ENCODE results near the gene SMIM26.

SMIM26 gene

DNA sequence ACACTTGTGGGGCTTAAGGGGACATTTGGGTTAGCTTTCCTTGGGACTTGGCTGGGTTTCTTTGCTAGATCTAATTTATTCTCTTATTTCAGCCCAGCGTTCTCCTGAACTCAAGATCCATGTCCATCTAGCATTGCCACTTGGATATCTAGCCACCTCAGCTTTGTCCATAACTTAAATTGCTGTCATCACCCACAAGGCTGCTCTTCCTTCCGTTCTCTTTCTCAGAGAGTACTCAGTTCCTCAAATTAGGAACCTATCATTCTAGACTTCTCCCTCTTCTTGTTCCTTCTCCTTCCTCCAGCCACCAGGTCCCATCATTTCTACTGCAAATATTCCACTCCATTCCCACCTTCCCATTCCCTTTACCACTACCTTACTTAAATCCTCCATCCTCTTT lies 4.3 kb downstream of the SMIM26 start:
- Histone ChIP-seq H3F3A (ENCODE audit: low read depth) (no peaks in the 10 kb centered on the region), H3K4me1 (ENCODE audit: insufficient read depth, low read length, poor library complexity, severe bottlenecking) (peaks cover 11% of the 10 kb centered on the region), H3K4me3 (ENCODE audit: low read length, poor library complexity, severe bottlenecking) (no peak overlapping the region), H4K20me1 (ENCODE audit: insufficient read depth, low read length, poor library complexity, severe bottlenecking) (no peaks in the 10 kb centered on the region), H3K4me2 (ENCODE audit: low read depth, low read length, poor library complexity, severe bottlenecking) (no peak overlapping the region), H3K79me2 (ENCODE audit: insufficient read depth, low read length) (peaks cover 24% of the 10 kb centered on the region), H3K27me3 (ENCODE audit: insufficient read depth, low read length, poor library complexity, severe bottlenecking) (no peaks in the 10 kb centered on the region), H3K9me2 (replicated peaks; ENCODE audit: low read depth, low read length) (no peaks in the 10 kb centered on the region), H3K9ac (ENCODE audit: low read depth, low read length, poor library complexity, severe bottlenecking) (no peak overlapping the region), H3K9me3 (ENCODE audit: insufficient read depth, low read depth, low read length) (no peaks in the 10 kb centered on the region), H2AFZ (ENCODE audit: low read length) (no peak overlapping the region), H3K36me3 (ENCODE audit: insufficient read depth, low read length) (0 out of 2 replicates have a peak, but pooled peaks cover 3% of the 10 kb centered on the region)
- TF ChIP-seq, protein P1, sequence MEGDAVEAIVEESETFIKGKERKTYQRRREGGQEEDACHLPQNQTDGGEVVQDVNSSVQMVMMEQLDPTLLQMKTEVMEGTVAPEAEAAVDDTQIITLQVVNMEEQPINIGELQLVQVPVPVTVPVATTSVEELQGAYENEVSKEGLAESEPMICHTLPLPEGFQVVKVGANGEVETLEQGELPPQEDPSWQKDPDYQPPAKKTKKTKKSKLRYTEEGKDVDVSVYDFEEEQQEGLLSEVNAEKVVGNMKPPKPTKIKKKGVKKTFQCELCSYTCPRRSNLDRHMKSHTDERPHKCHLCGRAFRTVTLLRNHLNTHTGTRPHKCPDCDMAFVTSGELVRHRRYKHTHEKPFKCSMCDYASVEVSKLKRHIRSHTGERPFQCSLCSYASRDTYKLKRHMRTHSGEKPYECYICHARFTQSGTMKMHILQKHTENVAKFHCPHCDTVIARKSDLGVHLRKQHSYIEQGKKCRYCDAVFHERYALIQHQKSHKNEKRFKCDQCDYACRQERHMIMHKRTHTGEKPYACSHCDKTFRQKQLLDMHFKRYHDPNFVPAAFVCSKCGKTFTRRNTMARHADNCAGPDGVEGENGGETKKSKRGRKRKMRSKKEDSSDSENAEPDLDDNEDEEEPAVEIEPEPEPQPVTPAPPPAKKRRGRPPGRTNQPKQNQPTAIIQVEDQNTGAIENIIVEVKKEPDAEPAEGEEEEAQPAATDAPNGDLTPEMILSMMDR (conservative IDR thresholded peaks at IDR 0.05; ENCODE audit: low read length) = no peak
- no peak for TF ChIP-seq EZH2phosphoT487 (IDR thresholded peaks at IDR 0.05; ENCODE audit: borderline replicate concordance)

DNA sequence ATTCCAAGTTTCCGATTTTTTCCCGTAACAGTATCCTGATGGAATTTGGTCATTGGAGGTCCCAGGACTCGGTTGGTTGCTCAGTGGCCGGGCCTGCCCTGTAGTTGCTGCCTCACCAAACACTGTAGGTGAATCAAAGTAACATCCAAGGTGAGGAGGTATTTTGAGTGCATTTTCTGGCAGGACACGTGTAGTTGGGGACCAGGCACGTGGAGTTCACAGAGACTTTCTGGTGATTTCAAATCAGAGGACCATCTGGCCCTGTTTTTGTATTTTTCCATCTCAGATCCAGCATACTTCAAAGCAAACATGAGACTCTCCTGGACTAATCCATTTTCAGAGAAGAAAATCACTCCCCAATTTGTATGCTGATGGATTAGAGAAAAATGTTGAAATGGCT lies 10.7 kb downstream of the SMIM26 start:
- no peak for TF ChIP-seq EZH2phosphoT487 (IDR thresholded peaks at IDR 0.05; ENCODE audit: borderline replicate concordance)
- TF ChIP-seq, protein P1 (conservative IDR thresholded peaks at IDR 0.05; ENCODE audit: low read length) = no peak
- Histone ChIP-seq H3K4me2 (ENCODE audit: low read depth, low read length, poor library complexity, severe bottlenecking) (no peak overlapping the region), H3K36me3 (ENCODE audit: insufficient read depth, low read length) (no peaks in the 10 kb centered on the region), H3K4me1 (ENCODE audit: insufficient read depth, low read length, poor library complexity, severe bottlenecking) (no peaks in the 10 kb centered on the region), H3K79me2 (ENCODE audit: insufficient read depth, low read length) (no peaks in the 10 kb centered on the region), H3K4me3 (ENCODE audit: low read length, poor library complexity, severe bottlenecking) (no peak overlapping the region), H4K20me1 (ENCODE audit: insufficient read depth, low read length, poor library complexity, severe bottlenecking) (no peaks in the 10 kb centered on the region), H3K9me2 (replicated peaks; ENCODE audit: low read depth, low read length) (no peaks in the 10 kb centered on the region), H3F3A (ENCODE audit: low read depth) (no peaks in the 10 kb centered on the region), H2AFZ (ENCODE audit: low read length) (no peak overlapping the region), H3K9ac (ENCODE audit: low read depth, low read length, poor library complexity, severe bottlenecking) (no peak overlapping the region), H3K9me3 (ENCODE audit: insufficient read depth, low read depth, low read length) (no peaks in the 10 kb centered on the region), H3K27me3 (ENCODE audit: insufficient read depth, low read length, poor library complexity, severe bottlenecking) (no peaks in the 10 kb centered on the region)

DNA sequence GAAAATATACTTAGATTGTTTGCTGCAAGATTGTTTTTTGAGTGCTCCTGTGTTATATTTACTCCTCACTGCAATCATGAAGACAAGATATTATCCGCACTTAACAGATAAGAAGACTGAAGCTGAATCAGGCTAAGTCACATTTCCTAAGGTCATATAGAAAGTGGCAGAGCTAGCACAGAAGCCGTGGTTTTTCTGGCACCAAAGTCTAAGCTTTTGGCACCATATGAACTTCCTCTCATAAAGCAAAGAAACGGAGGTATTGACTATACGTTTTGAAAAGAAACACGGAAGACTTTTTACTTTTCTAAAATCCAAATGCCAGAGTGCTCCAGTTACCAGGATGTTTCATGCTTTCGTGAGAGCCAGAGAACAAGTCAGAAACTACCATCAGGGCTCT lies 11.3 kb downstream of the SMIM26 start:
- Histone ChIP-seq H3K27me3 (ENCODE audit: insufficient read depth, low read length, poor library complexity, severe bottlenecking) (no peaks in the 10 kb centered on the region), H3F3A (ENCODE audit: low read depth) (no peaks in the 10 kb centered on the region), H3K36me3 (ENCODE audit: insufficient read depth, low read length) (no peaks in the 10 kb centered on the region), H3K9me2 (replicated peaks; ENCODE audit: low read depth, low read length) (no peaks in the 10 kb centered on the region), H3K9me3 (ENCODE audit: insufficient read depth, low read depth, low read length) (no peaks in the 10 kb centered on the region), H4K20me1 (ENCODE audit: insufficient read depth, low read length, poor library complexity, severe bottlenecking) (no peaks in the 10 kb centered on the region), H3K79me2 (ENCODE audit: insufficient read depth, low read length) (no peaks in the 10 kb centered on the region), H3K9ac (ENCODE audit: low read depth, low read length, poor library complexity, severe bottlenecking) (no peak overlapping the region), H3K4me2 (ENCODE audit: low read depth, low read length, poor library complexity, severe bottlenecking) (no peak overlapping the region), H2AFZ (ENCODE audit: low read length) (no peak overlapping the region), H3K4me1 (ENCODE audit: insufficient read depth, low read length, poor library complexity, severe bottlenecking) (no peaks in the 10 kb centered on the region), H3K4me3 (ENCODE audit: low read length, poor library complexity, severe bottlenecking) (no peak overlapping the region)
- TF ChIP-seq EZH2phosphoT487 (IDR thresholded peaks at IDR 0.05; ENCODE audit: borderline replicate concordance) = no peak
- TF ChIP-seq, protein P1 (conservative IDR thresholded peaks at IDR 0.05; ENCODE audit: low read length) = no peak
